GM12892 (cell line): Measurements from ENCODE around the gene ARID1B. TPM values are rescaled to one million over a fixed set of nuclear protein-coding genes. Genes with fewer than 3 reads are reported as not detected.

Experiments
- DNase-seq: peaks from one replicate; pipeline ENCODE4 v3.0.0; 2011; ENCODE audit not compliant: insufficient read length
- FAIRE-seq: peaks from 2 replicates; lab custom pipeline; 2011; peaks lifted over from hg19 to GRCh38; lab: Jason Lieb, UNC
- POLR2A ChIP-seq: IDR thresholded peaks from 2 replicates; pipeline ENCODE4 v1.6.1; 2011; ENCODE audit warnings: low read depth, low read length, control low read depth
- POLR2AphosphoS5 ChIP-seq: IDR thresholded peaks from 2 replicates; pipeline ENCODE4 v1.6.1; 2011; ENCODE audit warnings: low read depth, low read length, control low read depth
- TAF1 ChIP-seq: IDR thresholded peaks from 2 replicates; pipeline ENCODE4 v1.6.1; 2011; ENCODE audit warnings: low read depth, mild to moderate bottlenecking, control low read depth, low read length, borderline replicate concordance
- polyA plus RNA-seq: library from polyadenylated mRNA; unstranded; fragments of >200 nt; gene quantifications from one replicate; pipeline ENCODE4 v1.2.1, GENCODE V29; 2012; ENCODE audit warnings: missing spikeins, inconsistent platforms; ENCODE audit not compliant: missing spikeins

The ARID1B gene
- polyA plus RNA-seq, result 42.4 TPM

DNA sequence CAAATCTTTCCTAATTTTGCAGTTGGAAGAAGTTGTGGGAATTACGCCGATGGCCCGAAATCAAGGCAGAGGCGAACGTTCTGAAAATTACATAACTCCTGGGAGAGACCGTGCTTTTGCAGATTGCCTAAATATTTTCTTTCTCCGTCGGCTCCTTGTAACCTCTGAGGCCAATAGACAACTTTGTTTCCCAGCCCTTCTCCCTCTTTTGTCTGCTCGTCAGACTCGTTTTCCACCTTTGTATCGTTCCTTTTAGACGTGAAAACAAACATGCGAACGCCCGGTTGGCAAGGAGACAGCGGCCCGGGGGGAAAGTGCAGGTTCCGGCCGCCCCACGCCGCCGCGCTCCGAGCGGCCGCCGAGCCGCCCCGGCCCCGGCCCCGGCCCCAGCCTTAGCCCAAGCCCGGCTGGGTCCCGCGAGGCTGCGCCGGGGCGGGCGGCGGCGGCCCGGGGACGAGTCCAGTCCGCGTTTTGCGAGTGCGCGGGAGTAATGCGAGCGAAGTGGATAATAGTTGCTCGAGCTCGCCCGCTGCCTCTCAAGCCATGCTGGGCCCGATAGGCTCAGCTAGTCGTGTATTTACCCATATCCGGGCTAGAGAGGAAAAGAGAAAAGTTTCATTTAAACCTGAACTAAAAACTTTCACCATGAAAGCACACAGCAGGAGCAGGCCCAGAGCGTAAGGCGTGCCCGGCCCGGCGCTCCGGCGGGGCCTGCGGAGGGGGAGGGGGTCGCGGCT, at the start of gene ARID1B:
TSS of gene ARID1B (plus strand) at position 539 of the 737 bp plus-strand sequence. CDS start 303 bp downstream, outside the sequence.
- no peak; the same call in 1 of the 2 replicates for TF ChIP-seq POLR2AphosphoS5
- TF ChIP-seq TAF1, result peak; percentile 78; the same call in 1 of the 2 replicates
- TF ChIP-seq POLR2A, result peak; percentile 68
- DNase-seq, result peak; percentile 67
- peak; percentile 57 for FAIRE-seq

- DNase-seq (no peak), FAIRE-seq (no peak)
- TF ChIP-seq TAF1, result no peak
- TF ChIP-seq POLR2AphosphoS5, result no peak
- no peak for TF ChIP-seq POLR2A
Measured at GRCh38 chr6:156727715-156728385, 49.3 kb upstream of the ARID1B start.

DNA sequence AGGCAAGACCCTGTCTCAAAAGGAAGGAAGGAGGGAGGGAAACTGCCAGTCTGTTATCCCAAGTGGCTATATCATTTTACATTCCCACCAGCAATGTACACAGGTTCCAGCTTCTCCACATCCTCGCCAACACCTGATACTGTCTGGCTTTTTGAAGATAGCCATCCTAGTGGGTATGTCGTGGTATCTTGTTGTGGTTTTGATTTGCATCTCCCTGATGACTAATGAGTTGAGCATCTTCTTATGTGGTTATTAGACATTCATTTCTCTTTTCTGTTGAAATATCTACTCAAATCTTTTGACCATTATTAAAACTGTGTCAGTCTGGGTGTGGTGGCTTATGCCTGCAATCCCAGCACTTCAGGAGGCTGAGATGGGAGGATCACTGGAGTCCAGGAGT, 47.9 kb upstream of the ARID1B start:
- DNase-seq (no peak), FAIRE-seq (peak; percentile 75)
- TF ChIP-seq POLR2A, result no peak
- TF ChIP-seq TAF1, result no peak
- no peak for TF ChIP-seq POLR2AphosphoS5

- FAIRE-seq (no peak), DNase-seq (no peak)
- TF ChIP-seq TAF1 (no peak), POLR2A (no peak), POLR2AphosphoS5 (no peak)
Measured at GRCh38 chr6:156731396-156731795, 45.8 kb upstream of the ARID1B start.

- no peak for FAIRE-seq
Measured at GRCh38 chr6:156735751-156736150, 41.4 kb upstream of the ARID1B start.

DNA sequence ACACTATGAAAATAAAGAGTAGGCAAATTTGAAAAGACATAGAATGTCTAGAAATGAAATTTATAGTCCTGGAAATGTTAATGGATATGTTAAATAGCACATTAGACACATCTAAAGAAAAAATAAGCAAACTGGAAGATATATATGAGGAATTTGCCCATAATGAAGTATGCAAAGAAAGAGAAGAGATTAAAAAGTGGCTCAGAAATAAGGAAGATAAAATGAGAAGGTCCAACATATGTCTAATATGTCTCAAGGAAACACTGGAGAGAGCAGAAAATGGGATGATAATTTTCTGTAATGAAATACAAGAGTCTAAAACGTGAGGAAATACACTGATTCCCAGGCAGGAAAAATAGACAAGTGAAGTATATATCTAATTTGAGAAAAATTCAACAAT, 36.6 kb upstream of the ARID1B start:
- DNase-seq, result no peak
- no peak for FAIRE-seq
- no peak for TF ChIP-seq POLR2AphosphoS5
- TF ChIP-seq TAF1, result no peak
- TF ChIP-seq POLR2A, result no peak

More at GRCh38 chr6:156735751-156736150, 41.4 kb upstream of the ARID1B start:
- no peak for DNase-seq
- no peak for TF ChIP-seq TAF1
- TF ChIP-seq POLR2A, result no peak
- no peak for TF ChIP-seq POLR2AphosphoS5

- DNase-seq (no peak), FAIRE-seq (peak; percentile 60)
Measured at GRCh38 chr6:156741287-156742073, 35.7 kb upstream of the ARID1B start.

GRCh38 chr6:156747715-156748114, 29.5 kb upstream of the ARID1B start:
- DNase-seq, result no peak
- TF ChIP-seq POLR2A, result no peak
- TF ChIP-seq POLR2AphosphoS5, result no peak
- no peak for TF ChIP-seq TAF1
- FAIRE-seq, result no peak

More at GRCh38 chr6:156741287-156742073, 35.7 kb upstream of the ARID1B start:
- no peak for TF ChIP-seq TAF1

DNA sequence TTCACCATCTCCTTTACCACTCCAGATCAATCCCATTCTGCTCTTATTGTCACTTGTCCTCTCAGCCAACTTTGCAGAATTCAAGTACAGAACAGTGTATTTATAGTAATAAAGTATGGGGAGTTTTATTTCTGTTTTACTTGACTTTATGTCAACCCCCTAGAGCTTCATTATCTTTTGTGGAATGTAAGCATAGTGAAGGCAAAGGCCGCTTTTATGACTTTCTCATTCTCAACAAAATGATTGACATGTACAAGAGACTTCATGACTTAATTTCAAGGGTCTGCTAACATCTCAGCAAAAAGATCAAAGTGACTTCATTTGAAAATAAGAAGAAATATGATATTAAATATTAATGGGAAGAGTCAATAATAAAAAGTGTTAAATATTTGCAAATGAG, 28.7 kb upstream of the ARID1B start:
- no peak for TF ChIP-seq TAF1
- TF ChIP-seq POLR2AphosphoS5, result no peak
- TF ChIP-seq POLR2A, result no peak
- FAIRE-seq (no peak), DNase-seq (no peak)

- FAIRE-seq, result no peak
- no peak for TF ChIP-seq POLR2A
- TF ChIP-seq TAF1, result no peak
- no peak for TF ChIP-seq POLR2AphosphoS5
- DNase-seq, result no peak
Measured at GRCh38 chr6:156752666-156753301, 24.4 kb upstream of the ARID1B start.
